ENCODE measurements around the gene NUP210L. TPM values are rescaled to one million over a fixed set of nuclear protein-coding genes. Genes with fewer than 3 reads are reported as not detected.

The NUP210L gene
- total and polyA plus RNA-seq, 9 of the 15 experiments (the other 6 are each of a cell fraction or from before 2014, with no cell fraction given): 0.01 to 0.04 TPM; not detected in 7

GRCh38 chr1:153977250-153978240 is 177.3 kb downstream of the NUP210L start, which contains the start of gene JTB (continued):
- no peak for TF ChIP-seq PTRF (tag; IDR thresholded peaks at IDR 0.05)
- no peak; the same call in 1 of the 2 replicates for TF ChIP-seq NR1H2 (CRISPR knock-in tag; IDR thresholded peaks at IDR 0.05)
- peak; percentile 16; the same call in 1 of the 2 replicates for TF ChIP-seq ZNF511 (CRISPR knock-in tag; IDR thresholded peaks at IDR 0.05)
- TF ChIP-seq NRF1 (conservative IDR thresholded peaks at IDR 0.05 in 1 of 2, IDR thresholded peaks at IDR 0.05 in 1 of 2): peak; percentile 47 to 54
- TF ChIP-seq, protein P1, sequence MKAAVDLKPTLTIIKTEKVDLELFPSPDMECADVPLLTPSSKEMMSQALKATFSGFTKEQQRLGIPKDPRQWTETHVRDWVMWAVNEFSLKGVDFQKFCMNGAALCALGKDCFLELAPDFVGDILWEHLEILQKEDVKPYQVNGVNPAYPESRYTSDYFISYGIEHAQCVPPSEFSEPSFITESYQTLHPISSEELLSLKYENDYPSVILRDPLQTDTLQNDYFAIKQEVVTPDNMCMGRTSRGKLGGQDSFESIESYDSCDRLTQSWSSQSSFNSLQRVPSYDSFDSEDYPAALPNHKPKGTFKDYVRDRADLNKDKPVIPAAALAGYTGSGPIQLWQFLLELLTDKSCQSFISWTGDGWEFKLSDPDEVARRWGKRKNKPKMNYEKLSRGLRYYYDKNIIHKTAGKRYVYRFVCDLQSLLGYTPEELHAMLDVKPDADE (conservative IDR thresholded peaks at IDR 0.05; ENCODE audit: control insufficient read depth, low read depth, low read length): peak; percentile 87
- TF ChIP-seq POLR2G (IDR thresholded peaks at IDR 0.05; ENCODE audit: low read depth, low read length): peak; percentile 98
- no peak for TF ChIP-seq KLF13 (tag; IDR thresholded peaks at IDR 0.05; ENCODE audit: borderline replicate concordance, low read depth)
- TF ChIP-seq, protein P2, sequence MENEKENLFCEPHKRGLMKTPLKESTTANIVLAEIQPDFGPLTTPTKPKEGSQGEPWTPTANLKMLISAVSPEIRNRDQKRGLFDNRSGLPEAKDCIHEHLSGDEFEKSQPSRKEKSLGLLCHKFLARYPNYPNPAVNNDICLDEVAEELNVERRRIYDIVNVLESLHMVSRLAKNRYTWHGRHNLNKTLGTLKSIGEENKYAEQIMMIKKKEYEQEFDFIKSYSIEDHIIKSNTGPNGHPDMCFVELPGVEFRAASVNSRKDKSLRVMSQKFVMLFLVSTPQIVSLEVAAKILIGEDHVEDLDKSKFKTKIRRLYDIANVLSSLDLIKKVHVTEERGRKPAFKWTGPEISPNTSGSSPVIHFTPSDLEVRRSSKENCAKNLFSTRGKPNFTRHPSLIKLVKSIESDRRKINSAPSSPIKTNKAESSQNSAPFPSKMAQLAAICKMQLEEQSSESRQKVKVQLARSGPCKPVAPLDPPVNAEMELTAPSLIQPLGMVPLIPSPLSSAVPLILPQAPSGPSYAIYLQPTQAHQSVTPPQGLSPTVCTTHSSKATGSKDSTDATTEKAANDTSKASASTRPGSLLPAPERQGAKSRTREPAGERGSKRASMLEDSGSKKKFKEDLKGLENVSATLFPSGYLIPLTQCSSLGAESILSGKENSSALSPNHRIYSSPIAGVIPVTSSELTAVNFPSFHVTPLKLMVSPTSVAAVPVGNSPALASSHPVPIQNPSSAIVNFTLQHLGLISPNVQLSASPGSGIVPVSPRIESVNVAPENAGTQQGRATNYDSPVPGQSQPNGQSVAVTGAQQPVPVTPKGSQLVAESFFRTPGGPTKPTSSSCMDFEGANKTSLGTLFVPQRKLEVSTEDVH (IDR thresholded peaks at IDR 0.05; ENCODE audit: low read depth, partially characterized antibody): no peak
- no peak for TF ChIP-seq KAT8 (IDR thresholded peaks at IDR 0.05; ENCODE audit: low read depth)
- peak; percentile 59 for TF ChIP-seq PHF20 (IDR thresholded peaks at IDR 0.05; ENCODE audit: partially characterized antibody)
- TF ChIP-seq DNMT1 (IDR thresholded peaks at IDR 0.05): 0 out of 2 replicates have a peak, but pooled peaks have one; percentile 52
- TF ChIP-seq ETS2 (tag; IDR thresholded peaks at IDR 0.05; ENCODE audit: borderline replicate concordance, poor library complexity, severe bottlenecking): no peak
- no peak for TF ChIP-seq CBFA2T2 (conservative IDR thresholded peaks at IDR 0.05)
- no peak for TF ChIP-seq ZNF311 (CRISPR knock-in tag; IDR thresholded peaks at IDR 0.05)
- TF ChIP-seq GTF2E2 (tag; IDR thresholded peaks at IDR 0.05): peak; percentile 52; the same call in 1 of the 2 replicates
- no peak; the same call in 1 of the 2 replicates for TF ChIP-seq HDAC2 (IDR thresholded peaks at IDR 0.05)
- TF ChIP-seq GATA2 (CRISPR knock-in tag; IDR thresholded peaks at IDR 0.05): no peak
- TF ChIP-seq ZNF395 (CRISPR knock-in tag; IDR thresholded peaks at IDR 0.05): no peak
- TF ChIP-seq ZFP36 (IDR thresholded peaks at IDR 0.05; ENCODE audit: low read depth, low read length, partially characterized antibody): no peak
- no peak for TF ChIP-seq ZNF77 (CRISPR knock-in tag; IDR thresholded peaks at IDR 0.05)
- TF ChIP-seq MCM2 (IDR thresholded peaks at IDR 0.05; ENCODE audit: low read depth): no peak

All from K562 (cell line).